ENCODE data around the gene PXYLP1. TPM values are rescaled to one million over a fixed set of nuclear protein-coding genes. Genes with fewer than 3 reads are reported as not detected.
A peak's percentile ranks its signal among the peaks of the same experiment; 100 is the strongest.

The PXYLP1 gene
- total RNA-seq, 2 donors from 2014 or later, result 37.7 to 53.6 TPM

DNA sequence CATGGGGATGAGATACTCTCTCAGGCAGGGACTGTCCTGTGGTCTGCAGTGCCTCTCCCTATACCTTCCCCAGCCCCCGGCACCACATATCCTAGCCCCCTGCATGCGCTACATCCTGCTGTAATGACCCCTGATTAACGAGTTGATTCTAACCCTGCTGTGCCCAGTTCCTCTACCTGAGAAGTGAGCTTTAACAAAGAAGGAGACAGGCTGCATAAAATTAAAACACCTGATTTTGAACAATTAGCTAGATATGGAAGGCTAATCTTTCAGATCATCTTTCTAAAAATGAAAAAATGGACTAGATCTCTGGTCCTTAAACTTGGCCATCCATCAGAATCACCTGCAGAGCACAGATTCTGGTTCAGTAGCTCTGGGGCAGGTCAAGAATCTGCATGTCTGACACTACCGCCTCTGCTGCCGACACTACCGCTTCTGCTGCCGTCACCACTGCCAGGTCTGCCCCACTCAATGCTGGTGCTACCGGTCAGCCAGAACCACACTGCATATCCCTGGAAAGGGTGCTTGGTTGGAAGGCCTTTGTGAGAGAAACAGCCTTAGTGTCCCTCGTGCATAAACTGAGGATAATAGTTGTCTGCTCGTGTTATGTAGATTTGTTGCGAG is 103.1 kb downstream of the PXYLP1 start:
- H3K4me3 Mint-ChIP-seq, result peak overlapping the region; percentile 0
- WGBS, 2 experiments (ENCODE audit: insufficient coverage in 1 of 2, insufficient read length in 1 of 2), result 60 to 64% methylated on average over 8 to 11 of the region's 11 CpGs
- DNase-seq, result peak; percentile 85
- Histone ChIP-seq H3K4me3 (ENCODE audit: low read length) (no peak overlapping the region), H3K9me3 (ENCODE audit: control insufficient read depth, low read length) (peaks cover 4% of the 10 kb centered on the region), H3K27ac (ENCODE audit: low read depth, low read length) (no peak overlapping the region), H3K27me3 (ENCODE audit: control insufficient read depth, insufficient read depth, low read length, poor library complexity, severe bottlenecking) (no peaks in the 10 kb centered on the region), H3K36me3 (ENCODE audit: control insufficient read depth, insufficient read depth, low read length) (no peaks in the 10 kb centered on the region), H3K9ac (ENCODE audit: extremely low read depth, low read length, poor library complexity, severe bottlenecking) (no peak overlapping the region), H3K4me1 (ENCODE audit: control insufficient read depth, insufficient read depth, low read length) (peaks cover 21% of the 10 kb centered on the region)
- peaks cover 52% of the 10 kb centered on the region for H3K4me1 Mint-ChIP-seq
- no peaks in the 10 kb centered on the region for H3K36me3 Mint-ChIP-seq (ENCODE audit: low read depth)
- H3K9me3 Mint-ChIP-seq, result no peaks in the 10 kb centered on the region
- peaks cover 3% of the 10 kb centered on the region for H3K27me3 Mint-ChIP-seq (ENCODE audit: insufficient read depth)
- TF ChIP-seq, protein P1, sequence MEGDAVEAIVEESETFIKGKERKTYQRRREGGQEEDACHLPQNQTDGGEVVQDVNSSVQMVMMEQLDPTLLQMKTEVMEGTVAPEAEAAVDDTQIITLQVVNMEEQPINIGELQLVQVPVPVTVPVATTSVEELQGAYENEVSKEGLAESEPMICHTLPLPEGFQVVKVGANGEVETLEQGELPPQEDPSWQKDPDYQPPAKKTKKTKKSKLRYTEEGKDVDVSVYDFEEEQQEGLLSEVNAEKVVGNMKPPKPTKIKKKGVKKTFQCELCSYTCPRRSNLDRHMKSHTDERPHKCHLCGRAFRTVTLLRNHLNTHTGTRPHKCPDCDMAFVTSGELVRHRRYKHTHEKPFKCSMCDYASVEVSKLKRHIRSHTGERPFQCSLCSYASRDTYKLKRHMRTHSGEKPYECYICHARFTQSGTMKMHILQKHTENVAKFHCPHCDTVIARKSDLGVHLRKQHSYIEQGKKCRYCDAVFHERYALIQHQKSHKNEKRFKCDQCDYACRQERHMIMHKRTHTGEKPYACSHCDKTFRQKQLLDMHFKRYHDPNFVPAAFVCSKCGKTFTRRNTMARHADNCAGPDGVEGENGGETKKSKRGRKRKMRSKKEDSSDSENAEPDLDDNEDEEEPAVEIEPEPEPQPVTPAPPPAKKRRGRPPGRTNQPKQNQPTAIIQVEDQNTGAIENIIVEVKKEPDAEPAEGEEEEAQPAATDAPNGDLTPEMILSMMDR (conservative IDR thresholded peaks at IDR 0.05), result no peak
- H3K27ac Mint-ChIP-seq, result peak overlapping the region; percentile 14

DNA sequence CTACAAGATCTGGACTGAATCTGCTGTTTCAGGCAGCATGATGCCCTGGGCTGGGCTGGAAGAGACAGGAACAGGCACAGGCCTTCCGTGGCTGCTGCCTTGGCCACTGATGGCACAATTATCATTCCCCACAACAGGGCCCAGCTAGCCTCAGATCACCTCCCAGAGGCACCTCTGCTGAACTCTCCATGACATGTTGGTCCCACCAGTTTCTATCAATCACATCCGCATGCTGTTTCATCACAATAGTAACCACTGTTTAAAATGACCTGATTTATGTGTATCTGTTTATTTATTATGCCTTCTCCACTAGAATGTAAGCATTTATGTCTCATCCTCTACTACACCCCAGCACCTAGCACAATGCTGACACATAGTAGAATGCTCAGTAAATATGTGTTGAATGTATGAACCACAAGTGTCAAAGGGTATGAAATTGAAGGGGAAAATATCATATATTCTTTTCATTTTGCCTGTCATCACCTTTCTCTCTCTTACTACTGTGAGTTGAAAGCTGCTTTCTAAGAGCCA is 104.0 kb downstream of the PXYLP1 start:
- H3K4me3 Mint-ChIP-seq, result no peak overlapping the region
- H3K4me3 ChIP-seq (ENCODE audit: low read length), result no peak overlapping the region
- WGBS, 2 experiments (ENCODE audit: insufficient coverage in 1 of 2, insufficient read length in 1 of 2), result 67 to 71% methylated on average over 1 to 2 of the region's 2 CpGs
- peak overlapping the region; percentile 14 for H3K27ac Mint-ChIP-seq
- H3K4me1 Mint-ChIP-seq, result peaks cover 52% of the 10 kb centered on the region
- H3K27ac ChIP-seq (ENCODE audit: low read depth, low read length), result no peak overlapping the region
- H3K36me3 Mint-ChIP-seq (ENCODE audit: low read depth), result no peaks in the 10 kb centered on the region
- H3K27me3 Mint-ChIP-seq (ENCODE audit: insufficient read depth), result peaks cover 3% of the 10 kb centered on the region
- peak; percentile 59 for DNase-seq
- H3K9me3 ChIP-seq (ENCODE audit: control insufficient read depth, low read length), result peaks cover 4% of the 10 kb centered on the region
- H3K9ac ChIP-seq (ENCODE audit: extremely low read depth, low read length, poor library complexity, severe bottlenecking), result no peak overlapping the region
- H3K9me3 Mint-ChIP-seq, result no peaks in the 10 kb centered on the region
- H3K4me1 ChIP-seq (ENCODE audit: control insufficient read depth, insufficient read depth, low read length), result peaks cover 21% of the 10 kb centered on the region
- H3K27me3 ChIP-seq (ENCODE audit: control insufficient read depth, insufficient read depth, low read length, poor library complexity, severe bottlenecking), result no peaks in the 10 kb centered on the region
- TF ChIP-seq, protein P1 (conservative IDR thresholded peaks at IDR 0.05), result no peak
- H3K36me3 ChIP-seq (ENCODE audit: control insufficient read depth, insufficient read depth, low read length), result no peaks in the 10 kb centered on the region

DNA sequence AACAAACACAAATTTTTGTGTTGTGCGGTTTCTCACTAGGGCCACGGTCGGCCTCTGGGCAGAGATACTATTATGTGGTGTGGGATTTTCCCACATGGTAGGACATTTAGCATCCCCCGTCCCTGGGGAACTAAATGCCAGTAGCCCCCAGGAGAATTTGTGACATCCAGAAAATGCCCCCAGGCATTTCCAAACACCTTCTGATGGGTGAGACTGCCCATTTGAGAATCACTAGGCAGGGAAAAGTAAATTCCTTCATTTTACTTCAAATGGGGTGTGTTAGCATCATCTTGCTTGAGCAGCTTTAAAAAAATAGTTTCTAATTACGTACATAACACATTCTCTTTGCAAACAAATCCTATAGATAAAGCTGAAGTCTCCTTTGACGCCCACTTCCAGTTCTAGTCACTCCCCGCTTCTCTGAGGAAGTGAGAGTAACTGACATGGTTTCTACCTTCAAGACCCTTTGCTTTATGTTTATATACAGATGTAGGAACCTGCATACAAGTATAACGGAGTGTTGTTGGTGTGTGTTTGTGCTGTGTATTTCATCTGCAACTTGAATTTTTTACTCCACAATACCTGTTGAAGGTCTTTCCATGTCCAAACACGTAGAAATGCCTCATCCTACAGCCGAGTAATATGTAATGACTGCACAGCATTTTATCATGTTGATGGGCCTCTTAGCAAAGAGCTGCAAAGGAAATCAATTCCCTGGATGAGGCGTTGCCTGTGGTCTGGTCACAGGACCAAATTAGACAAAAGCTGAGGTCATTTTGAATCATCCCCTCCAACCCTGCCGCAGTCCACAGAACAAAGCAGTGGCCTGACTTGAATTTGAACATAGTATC is 105.3 kb downstream of the PXYLP1 start:
- H3K4me3 Mint-ChIP-seq, result no peak overlapping the region
- H3K27ac Mint-ChIP-seq, result no peak overlapping the region
- no peak overlapping the region for H3K4me3 ChIP-seq (ENCODE audit: low read length)
- H3K9ac ChIP-seq (ENCODE audit: extremely low read depth, low read length, poor library complexity, severe bottlenecking), result no peak overlapping the region
- peaks cover 21% of the 10 kb centered on the region for H3K4me1 ChIP-seq (ENCODE audit: control insufficient read depth, insufficient read depth, low read length)
- peaks cover 46% of the 10 kb centered on the region for H3K4me1 Mint-ChIP-seq
- H3K36me3 ChIP-seq (ENCODE audit: control insufficient read depth, insufficient read depth, low read length), result no peaks in the 10 kb centered on the region
- H3K36me3 Mint-ChIP-seq (ENCODE audit: low read depth), result no peaks in the 10 kb centered on the region
- peaks cover 5% of the 10 kb centered on the region for H3K27me3 Mint-ChIP-seq (ENCODE audit: insufficient read depth)
- no peak for DNase-seq
- H3K27me3 ChIP-seq (ENCODE audit: control insufficient read depth, insufficient read depth, low read length, poor library complexity, severe bottlenecking), result no peaks in the 10 kb centered on the region
- H3K9me3 Mint-ChIP-seq, result no peaks in the 10 kb centered on the region
- peaks cover 4% of the 10 kb centered on the region for H3K9me3 ChIP-seq (ENCODE audit: control insufficient read depth, low read length)
- TF ChIP-seq, protein P1 (conservative IDR thresholded peaks at IDR 0.05), result no peak
- H3K27ac ChIP-seq (ENCODE audit: low read depth, low read length), result no peak overlapping the region
- WGBS, 2 experiments (ENCODE audit: insufficient coverage in 1 of 2, insufficient read length in 1 of 2), result 87 to 91% methylated on average over 4 to 11 of the region's 12 CpGs

Data from endodermal cell (in vitro differentiated cells).